Measurements from ENCODE around the gene TMED10. TPM values are rescaled to one million over a fixed set of nuclear protein-coding genes. Genes with fewer than 3 reads are reported as not detected.

Gene TMED10
- total and polyA plus RNA-seq, 2 donors (not counting 3 experiments of a cell fraction or from before 2014, with no cell fraction given) = 338 to 342 TPM

GRCh38 chr14:75121552-75121951, 54.9 kb downstream of the TMED10 start:
- POLR2A ChIA-PET = no interaction called here

More at GRCh38 chr14:75121552-75121951, 54.9 kb downstream of the TMED10 start:
- no peak overlapping the region for H3K27ac ChIP-seq (ENCODE audit: insufficient read depth, low read depth, low read length)
- no peak overlapping the region for H2AFZ ChIP-seq (ENCODE audit: low read depth, low read length)
- TF ChIP-seq CTCF (IDR thresholded peaks at IDR 0.05; ENCODE audit: extremely low read depth in 1 of 2, insufficient read depth in 1 of 2, low read depth in 1 of 2, low read length in 2 of 2) (no peak), MAX (IDR thresholded peaks at IDR 0.05; ENCODE audit: insufficient read depth, insufficient read length) (no peak), FOS (IDR thresholded peaks at IDR 0.05; ENCODE audit: borderline replicate concordance, insufficient read depth, low read length) (no peak), MYC (IDR thresholded peaks at IDR 0.05; ENCODE audit: low read depth, low read length) (no peak), EZH2 (IDR thresholded peaks at IDR 0.05; ENCODE audit: borderline replicate concordance, low read depth, low read length, severe bottlenecking) (no peak), JUN (IDR thresholded peaks at IDR 0.05; ENCODE audit: borderline replicate concordance, insufficient read depth, insufficient read length, low read depth) (no peak)
- peaks cover 36% of the 10 kb centered on the region for H3K4me1 ChIP-seq (ENCODE audit: control insufficient read depth, extremely low read depth, insufficient read depth, low read length)
- no peaks in the 10 kb centered on the region for H3K27me3 ChIP-seq (ENCODE audit: control insufficient read depth in 2 of 2, insufficient read depth in 2 of 2, low read length in 2 of 2)
- no peaks in the 10 kb centered on the region for H3K9me3 ChIP-seq (replicated peaks; ENCODE audit: control insufficient read depth, insufficient read depth, low read length)
- H3K4me2 ChIP-seq (ENCODE audit: insufficient read depth, low read length) = no peak overlapping the region
- FAIRE-seq = no peak
- no peak for DNase-seq (ENCODE audit: low read depth, low spot score)
- H3K36me3 ChIP-seq (ENCODE audit: control insufficient read depth in 2 of 2, extremely low read depth in 1 of 2, insufficient read depth in 2 of 2, low read length in 2 of 2) = peaks cover 2 to 4% of the 10 kb centered on the region in 2 experiments
- no peaks in the 10 kb centered on the region for H4K20me1 ChIP-seq (replicated peaks; ENCODE audit: control insufficient read depth, extremely low read depth, insufficient read depth, low read length)
- no peak overlapping the region for H3K4me3 ChIP-seq (replicated peaks in 1 of 3; ENCODE audit: insufficient read depth in 1 of 3, low read depth in 1 of 3, low read length in 3 of 3)
- CTCF ChIA-PET = no interaction called here
- H3K9ac ChIP-seq (replicated peaks; ENCODE audit: extremely low read depth, insufficient read depth, low read length) = no peak overlapping the region
- dilution Hi-C loops (cut with MboI; ENCODE audit: extremely low pct_ligation_motif_present, low sequenced_read_pairs) (no loop called here), intact Hi-C loops (cut with micrococcal nuclease) (no loop called here)
- H3K79me2 ChIP-seq (ENCODE audit: control insufficient read depth, insufficient read depth, low read length) = peaks cover 17% of the 10 kb centered on the region
- no peaks in the 10 kb centered on the region for H3K9me1 ChIP-seq (replicated peaks; ENCODE audit: control insufficient read depth, extremely low read depth, insufficient read depth, low read length)
- BruUV-seq (replicated peaks) = no TSS peak
